Mesendoderm (in vitro differentiated cells): Measurements from ENCODE around the gene UBE2D2.

ENCODE experiments used
- DNase-seq: peaks from one replicate; pipeline ENCODE4 v3.0.0; 2013
- H2AK5ac ChIP-seq: 2 replicates; pipeline ENCODE4 v1.6.1; 2013; ENCODE audit warnings: low read length, inconsistent platforms
- H2BK120ac ChIP-seq: 2 replicates; pipeline ENCODE4 v1.6.1; 2013; ENCODE audit warnings: low read depth, mild to moderate bottlenecking, low read length, moderate library complexity, mixed read lengths
- H2BK15ac ChIP-seq: replicated peaks from 2 replicates; pipeline ENCODE4 v1.6.1; 2013; ENCODE audit warnings: low read depth, mild to moderate bottlenecking, moderate library complexity
- H2BK5ac ChIP-seq: 2 replicates; pipeline ENCODE4 v1.6.1; 2013; ENCODE audit warnings: low read length, inconsistent platforms
- H3K18ac ChIP-seq: 2 replicates; pipeline ENCODE4 v1.6.1; 2013; ENCODE audit warnings: mild to moderate bottlenecking, low read length, mixed read lengths
- H3K23ac ChIP-seq: one replicate; pipeline ENCODE4 v1.6.1; 2013; ENCODE audit warnings: low read length
- H3K27ac ChIP-seq: 2 replicates; pipeline ENCODE4 v1.5.1; 2013; ENCODE audit warnings: low read depth, mild to moderate bottlenecking, inconsistent platforms, low read length, moderate library complexity
- H3K27me3 ChIP-seq: 2 replicates; pipeline ENCODE4 v1.6.1; 2013; ENCODE audit warnings: low read length, control low read depth, mild to moderate bottlenecking, inconsistent platforms; ENCODE audit not compliant: insufficient read depth, poor library complexity
- H3K36me3 ChIP-seq: 2 replicates; pipeline ENCODE4 v1.6.1; 2013; ENCODE audit warnings: low read length, inconsistent platforms; ENCODE audit not compliant: control insufficient read depth, insufficient read depth
- H3K4ac ChIP-seq: one replicate; pipeline ENCODE4 v1.6.1; 2013; ENCODE audit warnings: low read depth, mild to moderate bottlenecking, low read length, moderate library complexity
- H3K4me1 ChIP-seq: 2 replicates; pipeline ENCODE4 v1.6.1; 2013; ENCODE audit warnings: low read depth, low read length, inconsistent platforms; ENCODE audit not compliant: control insufficient read depth
- H3K4me2 ChIP-seq: 2 replicates; pipeline ENCODE4 v1.6.1; 2013; ENCODE audit warnings: low read length
- H3K4me3 ChIP-seq: 2 replicates; pipeline ENCODE4 v1.5.1; 2013; ENCODE audit warnings: mild to moderate bottlenecking, low read length
- H3K56ac ChIP-seq: one replicate; pipeline ENCODE4 v1.6.1; 2013; ENCODE audit warnings: low read length
- H3K79me1 ChIP-seq: 2 replicates; pipeline ENCODE4 v1.6.1; 2013; ENCODE audit warnings: low read length, inconsistent platforms
- H3K79me2 ChIP-seq: 2 replicates; pipeline ENCODE4 v1.6.1; 2013; ENCODE audit warnings: mild to moderate bottlenecking, low read length; ENCODE audit not compliant: control insufficient read depth, insufficient read depth
- H3K9ac ChIP-seq: 2 replicates; pipeline ENCODE4 v1.6.1; 2013; ENCODE audit warnings: low read length, inconsistent platforms
- H4K5ac ChIP-seq: one replicate; pipeline ENCODE4 v1.6.1; 2013; ENCODE audit warnings: low read length
- H4K8ac ChIP-seq: one replicate; pipeline ENCODE4 v1.6.1; 2013; ENCODE audit warnings: low read depth, mild to moderate bottlenecking, control low read depth, low read length, moderate library complexity
- WGBS: extraction: QIAGEN DNeasy Blood & Tissue Kit; methylation state at CpG from one replicate; pipeline ENCODE4 v1.1.7; 2013; ENCODE audit warnings: low lambda C conversion rate, missing lambda C conversion rate; ENCODE audit not compliant: insufficient coverage; ENCODE audit errors: extremely low coverage; 5-methylcytosine and 5-hydroxymethylcytosine counted together

UBE2D2 gene

GRCh38 chr5:139667730-139668063 lies 106.6 kb downstream of the UBE2D2 start:
- Histone ChIP-seq H3K4ac (no peak overlapping the region), H3K36me3 (no peaks in the 10 kb centered on the region), H3K4me3 (no peak overlapping the region), H4K8ac (no peak overlapping the region), H3K18ac (no peak overlapping the region), H2AK5ac (no peak overlapping the region), H3K56ac (peak overlapping the region; percentile 35), H3K4me2 (no peak overlapping the region), H3K27me3 (no peaks in the 10 kb centered on the region), H3K79me1 (peaks cover 27% of the 10 kb centered on the region), H2BK5ac (no peak overlapping the region), H2BK15ac (no peak overlapping the region), H3K23ac (no peak overlapping the region), H3K79me2 (peaks cover 99% of the 10 kb centered on the region), H3K4me1 (peaks cover 34% of the 10 kb centered on the region), H3K9ac (peak overlapping the region; percentile 47), H3K27ac (peak overlapping the region; percentile 39), H2BK120ac (no peak overlapping the region), H4K5ac (no peak overlapping the region)
- no CpG with 5 or more reads among the region's 5 CpGs for WGBS
- no peak for DNase-seq

- WGBS, result no CpG with 5 or more reads among the region's 55 CpGs
- peaks cover 29% of the 10 kb centered on the region for H3K79me1 ChIP-seq
- H3K27ac ChIP-seq, result peak overlapping the region; percentile 39
- peak overlapping the region; percentile 73 for H3K56ac ChIP-seq
- H3K23ac ChIP-seq, result no peak overlapping the region
- no peak overlapping the region for H4K5ac ChIP-seq
- no peaks in the 10 kb centered on the region for H3K27me3 ChIP-seq
- H3K9ac ChIP-seq, result peak overlapping the region; percentile 47
- H3K4me3 ChIP-seq, result no peak overlapping the region
- peaks cover 99% of the 10 kb centered on the region for H3K79me2 ChIP-seq
- no peak overlapping the region for H2BK15ac ChIP-seq
- DNase-seq, result no peak
- H3K36me3 ChIP-seq, result no peaks in the 10 kb centered on the region
- no peak overlapping the region for H3K4me2 ChIP-seq
- H2BK120ac ChIP-seq, result no peak overlapping the region
- H2AK5ac ChIP-seq, result no peak overlapping the region
- peak overlapping the region; percentile 23 for H2BK5ac ChIP-seq
- H3K4me1 ChIP-seq, result peaks cover 34% of the 10 kb centered on the region
- no peak overlapping the region for H4K8ac ChIP-seq
- H3K18ac ChIP-seq, result no peak overlapping the region
- H3K4ac ChIP-seq, result no peak overlapping the region
Measured at GRCh38 chr5:139668064-139668880, 107.1 kb downstream of the UBE2D2 start.

GRCh38 chr5:139668924-139669661 lies 108.0 kb downstream of the UBE2D2 start:
- H2BK15ac ChIP-seq, result no peak overlapping the region
- no peak overlapping the region for H4K8ac ChIP-seq
- DNase-seq, result no peak
- H2BK120ac ChIP-seq, result no peak overlapping the region
- peak overlapping the region; percentile 73 for H3K56ac ChIP-seq
- peaks cover 33% of the 10 kb centered on the region for H3K79me1 ChIP-seq
- no peak overlapping the region for H3K27ac ChIP-seq
- no peak overlapping the region for H2AK5ac ChIP-seq
- no peak overlapping the region for H3K23ac ChIP-seq
- no peak overlapping the region for H3K4ac ChIP-seq
- H3K36me3 ChIP-seq, result no peaks in the 10 kb centered on the region
- WGBS, result no CpG with 5 or more reads among the region's 18 CpGs
- peaks cover 97% of the 10 kb centered on the region for H3K79me2 ChIP-seq
- H3K4me3 ChIP-seq, result no peak overlapping the region
- H2BK5ac ChIP-seq, result no peak overlapping the region
- H3K4me2 ChIP-seq, result no peak overlapping the region
- no peak overlapping the region for H4K5ac ChIP-seq
- H3K18ac ChIP-seq, result no peak overlapping the region
- H3K27me3 ChIP-seq, result no peaks in the 10 kb centered on the region
- peaks cover 32% of the 10 kb centered on the region for H3K4me1 ChIP-seq
- H3K9ac ChIP-seq, result peak overlapping the region; percentile 47

DNA sequence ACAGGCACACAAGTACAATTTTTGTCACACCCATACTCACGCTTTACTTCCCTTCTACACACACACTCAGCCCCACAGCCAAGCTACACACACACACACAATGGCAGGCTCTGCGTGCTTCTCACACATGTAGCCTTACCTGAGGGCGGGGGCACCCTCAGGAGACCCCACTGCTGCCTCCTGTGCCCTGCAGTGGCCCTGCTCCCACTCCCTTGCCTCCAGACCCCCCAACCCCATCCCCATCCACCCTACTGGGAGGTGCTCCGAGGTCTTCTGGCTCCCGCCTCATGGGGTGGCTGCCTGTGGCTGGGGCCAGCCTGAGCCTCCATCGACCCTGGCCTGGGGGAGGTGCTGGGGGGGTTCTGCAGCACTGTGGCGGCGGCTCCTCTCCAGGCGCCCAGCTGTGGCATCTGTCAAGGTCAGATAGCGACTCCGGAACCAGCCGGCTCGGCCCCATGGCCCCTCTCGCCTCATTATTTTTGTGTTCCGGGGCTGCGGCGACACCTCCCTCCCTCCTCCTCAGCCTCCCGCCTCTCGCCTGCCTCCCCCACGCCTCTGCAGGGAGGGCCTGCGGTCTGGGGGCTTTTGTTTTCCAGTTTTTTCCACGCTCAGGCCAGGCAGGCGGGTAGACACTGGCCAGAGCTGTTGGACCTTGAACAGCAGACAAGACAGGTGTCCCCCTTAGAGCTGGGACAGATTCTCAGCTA lies 108.7 kb downstream of the UBE2D2 start:
- peak overlapping the region; percentile 1 for H3K9ac ChIP-seq
- peaks cover 32% of the 10 kb centered on the region for H3K79me1 ChIP-seq
- no peak overlapping the region for H3K4me2 ChIP-seq
- no peak overlapping the region for H3K4ac ChIP-seq
- H2BK120ac ChIP-seq, result no peak overlapping the region
- no peak overlapping the region for H3K4me3 ChIP-seq
- H2AK5ac ChIP-seq, result no peak overlapping the region
- no peak overlapping the region for H2BK5ac ChIP-seq
- no CpG with 5 or more reads among the region's 23 CpGs for WGBS
- DNase-seq, result no peak
- no peak overlapping the region for H3K18ac ChIP-seq
- H3K56ac ChIP-seq, result peak overlapping the region; percentile 61
- H2BK15ac ChIP-seq, result no peak overlapping the region
- no peaks in the 10 kb centered on the region for H3K27me3 ChIP-seq
- H3K23ac ChIP-seq, result no peak overlapping the region
- peaks cover 32% of the 10 kb centered on the region for H3K4me1 ChIP-seq
- peaks cover 96% of the 10 kb centered on the region for H3K79me2 ChIP-seq
- H4K5ac ChIP-seq, result no peak overlapping the region
- H3K36me3 ChIP-seq, result no peaks in the 10 kb centered on the region
- H3K27ac ChIP-seq, result no peak overlapping the region
- no peak overlapping the region for H4K8ac ChIP-seq

DNA sequence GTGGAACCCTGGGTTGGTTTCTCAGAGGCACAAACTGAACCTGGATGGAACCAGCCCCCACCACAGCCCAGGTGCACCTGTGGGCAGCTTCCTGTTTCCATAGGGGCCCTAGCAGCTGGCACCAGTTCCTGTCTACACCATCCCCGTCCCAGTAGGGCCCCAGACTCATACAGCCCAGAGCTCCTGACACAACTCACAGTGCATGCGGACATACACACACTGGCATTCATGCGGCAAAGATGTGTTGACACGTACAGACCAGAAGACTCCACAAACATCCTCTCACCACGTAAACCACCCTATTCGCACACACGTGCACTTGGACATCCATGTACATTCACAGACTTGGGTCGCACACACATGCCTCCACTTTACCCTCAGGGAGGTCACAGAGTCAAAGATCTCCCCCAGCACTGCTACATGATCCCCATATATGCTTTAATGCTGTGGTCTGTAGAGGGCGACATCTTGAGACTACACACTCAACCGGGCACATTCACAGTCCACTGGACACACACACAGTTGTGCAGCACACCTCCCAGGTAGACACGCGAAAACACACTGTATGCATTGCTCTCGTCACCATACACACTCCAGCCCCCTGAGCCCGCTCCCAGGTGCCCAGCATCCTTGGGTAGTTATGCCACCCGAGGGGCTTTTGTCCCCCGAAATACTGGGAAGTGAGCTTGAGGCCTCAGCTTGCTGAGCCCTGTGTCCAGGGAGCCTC lies 109.4 kb downstream of the UBE2D2 start:
- H2BK5ac ChIP-seq, result no peak overlapping the region
- no peak overlapping the region for H2BK15ac ChIP-seq
- H3K4me1 ChIP-seq, result peaks cover 32% of the 10 kb centered on the region
- H3K36me3 ChIP-seq, result no peaks in the 10 kb centered on the region
- H3K9ac ChIP-seq, result no peak overlapping the region
- H3K23ac ChIP-seq, result no peak overlapping the region
- peak overlapping the region; percentile 32 for H3K27ac ChIP-seq
- no peak overlapping the region for H4K8ac ChIP-seq
- H3K56ac ChIP-seq, result peak overlapping the region; percentile 28
- H4K5ac ChIP-seq, result no peak overlapping the region
- H3K27me3 ChIP-seq, result no peaks in the 10 kb centered on the region
- H2AK5ac ChIP-seq, result no peak overlapping the region
- H2BK120ac ChIP-seq, result no peak overlapping the region
- no CpG with 5 or more reads among the region's 16 CpGs for WGBS
- no peak overlapping the region for H3K4me3 ChIP-seq
- no peak for DNase-seq
- no peak overlapping the region for H3K18ac ChIP-seq
- no peak overlapping the region for H3K4ac ChIP-seq
- peaks cover 96% of the 10 kb centered on the region for H3K79me2 ChIP-seq
- no peak overlapping the region for H3K4me2 ChIP-seq
- peaks cover 36% of the 10 kb centered on the region for H3K79me1 ChIP-seq
